BE2C (cell line): Measurements from ENCODE around the gene ADIPOR1. TPM values are rescaled to one million over a fixed set of nuclear protein-coding genes. Genes with fewer than 3 reads are reported as not detected.
"Not testable (repeated sequence)": the region's sequence is repeated elsewhere in the genome, so short reads cannot be mapped to it uniquely, and the experiment has no call there.

Source experiments
- DNase-seq: peaks from one replicate; pipeline ENCODE4 v3.0.0-alpha.2; 2020
- H3K27me3 ChIP-seq: fragments of 250-450 bp; sonication (Bioruptor Pico); 2 replicates; pipeline ENCODE4 v1.5.1; 2020; ENCODE audit warnings: mild to moderate bottlenecking
- H3K36me3 ChIP-seq: fragments of 250-450 bp; sonication (Bioruptor Pico); 2 replicates; pipeline ENCODE4 v1.5.1; 2020; ENCODE audit warnings: mild to moderate bottlenecking
- H3K4me1 ChIP-seq: fragments of 250-450 bp; sonication (Bioruptor Pico); 2 replicates; pipeline ENCODE4 v1.5.1; 2020
- H3K4me3 ChIP-seq: 2 replicates; pipeline ENCODE4 v1.5.1; 2011; ENCODE audit warnings: low read depth, low read length
- H3K9me3 ChIP-seq: fragments of 250-450 bp; sonication (Bioruptor Pico); 2 replicates; pipeline ENCODE4 v1.5.1; 2020
- CTCF ChIP-seq: IDR thresholded peaks from 2 replicates; pipeline ENCODE4 v1.5.1; 2012; ENCODE audit warnings: mild to moderate bottlenecking, low read depth, low read length
- polyA plus RNA-seq: library from polyadenylated mRNA; unstranded; fragments of >200 nt; gene quantifications from one replicate; pipeline ENCODE4 v1.2.1, GENCODE V29; 2012; ENCODE audit warnings: low read depth, missing spikeins; ENCODE audit not compliant: insufficient read length, insufficient read depth

The ADIPOR1 gene
- 114 TPM for polyA plus RNA-seq

GRCh38 chr1:202957733-202958543 lies at the start of gene ADIPOR1:
Gene ADIPOR1, minus strand, starts transcription at chr1:202958312. Its CDS starts 7,242 bp downstream, at chr1:202951070.
- H3K4me1 ChIP-seq: no peaks in the 10 kb centered on the region
- peak within 1 kb of the TSS; percentile 94 for H3K4me3 ChIP-seq
- peak; percentile 94 for DNase-seq
- no peaks in the 10 kb centered on the region for H3K27me3 ChIP-seq
- 0 out of 2 replicates have a peak, but pooled peaks cover 4% of the 10 kb centered on the region for H3K36me3 ChIP-seq
- no peaks in the 10 kb centered on the region for H3K9me3 ChIP-seq
- no peak for TF ChIP-seq CTCF

GRCh38 chr1:203006948-203007871 lies 49.1 kb upstream of the ADIPOR1 start, which contains the start of gene TMEM183A:
Gene TMEM183A, plus strand, starts transcription at chr1:203007374. Its CDS starts 92 bp downstream, at chr1:203007466.
- Histone ChIP-seq H3K4me1 (0 out of 2 replicates have a peak, but pooled peaks cover 3% of the 10 kb centered on the region), H3K36me3 (peaks cover 24% of the 10 kb centered on the region), H3K4me3 (peak within 1 kb of the TSS; percentile 88), H3K9me3 (no peaks in the 10 kb centered on the region), H3K27me3 (no peaks in the 10 kb centered on the region; the same call in 1 of the 2 replicates)
- no peak for TF ChIP-seq CTCF
- DNase-seq: peak; percentile 98

- peaks cover 20% of the 10 kb centered on the region for H3K36me3 ChIP-seq
- not testable (repeated sequence) for H3K4me3 ChIP-seq, H3K27me3 ChIP-seq, H3K4me1 ChIP-seq, H3K9me3 ChIP-seq, DNase-seq
Measured at GRCh38 chr1:203005395-203006142, 47.5 kb upstream of the ADIPOR1 start.

- no peak overlapping the region for H3K4me3 ChIP-seq
- no peak for TF ChIP-seq CTCF
- H3K9me3 ChIP-seq: no peaks in the 10 kb centered on the region; the same call in 1 of the 2 replicates
- peaks cover 17% of the 10 kb centered on the region for H3K27me3 ChIP-seq
- H3K4me1 ChIP-seq: peaks cover 3% of the 10 kb centered on the region
- no peak for DNase-seq
- no peaks in the 10 kb centered on the region for H3K36me3 ChIP-seq
Measured at GRCh38 chr1:203002951-203003350, 44.8 kb upstream of the ADIPOR1 start.

- no peak for TF ChIP-seq CTCF
- Histone ChIP-seq H3K9me3 (no peaks in the 10 kb centered on the region; the same call in 1 of the 2 replicates), H3K27me3 (peaks cover 27% of the 10 kb centered on the region), H3K4me1 (peaks cover 3% of the 10 kb centered on the region), H3K4me3 (no peak overlapping the region), H3K36me3 (no peaks in the 10 kb centered on the region)
- DNase-seq: no peak
Measured at GRCh38 chr1:203001986-203002385, 43.9 kb upstream of the ADIPOR1 start.
